HS-27A (cell line): ENCODE measurements around the gene OOSP1.
"Not testable (repeated sequence)": the region's sequence is repeated elsewhere in the genome, so short reads cannot be mapped to it uniquely, and the experiment has no call there.

Experiments
- DNase-seq: peaks from one replicate; pipeline ENCODE4 v3.0.0-alpha.2; 2012; ENCODE audit warnings: low read depth, missing footprints

OOSP1 gene, protein sequence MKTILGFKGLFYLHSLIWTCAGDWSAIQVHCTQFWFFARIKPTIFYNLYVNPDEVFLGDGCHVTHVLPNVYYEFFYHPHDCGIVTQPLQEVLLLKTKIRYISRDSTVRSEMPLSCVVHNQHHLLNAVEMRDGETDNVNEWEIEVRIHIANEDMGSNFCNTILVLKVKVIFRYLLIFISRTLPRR

DNA sequence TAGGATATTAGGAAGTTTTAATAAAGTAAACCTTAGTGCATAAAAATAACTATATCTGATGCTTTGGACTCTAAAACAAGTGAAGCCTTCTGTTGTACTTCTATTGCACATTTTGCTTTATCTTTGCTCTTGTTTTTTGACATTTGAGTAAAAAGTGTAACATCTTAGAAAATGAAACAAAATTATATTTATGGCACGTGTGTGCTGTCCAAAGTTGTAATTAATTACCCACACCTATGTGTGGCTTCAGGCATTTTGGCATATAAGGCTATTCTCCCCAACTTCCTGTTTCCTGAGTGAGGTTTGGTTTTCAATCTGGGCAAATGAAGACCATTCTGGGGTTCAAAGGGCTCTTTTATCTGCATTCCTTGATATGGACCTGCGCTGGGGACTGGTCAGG, at the start of gene OOSP1:
OOSP1 (plus strand) TSS at position 301 of the 400 bp plus-strand sequence; CDS start at position 324, 23 bp downstream.
- no peak for DNase-seq

DNA sequence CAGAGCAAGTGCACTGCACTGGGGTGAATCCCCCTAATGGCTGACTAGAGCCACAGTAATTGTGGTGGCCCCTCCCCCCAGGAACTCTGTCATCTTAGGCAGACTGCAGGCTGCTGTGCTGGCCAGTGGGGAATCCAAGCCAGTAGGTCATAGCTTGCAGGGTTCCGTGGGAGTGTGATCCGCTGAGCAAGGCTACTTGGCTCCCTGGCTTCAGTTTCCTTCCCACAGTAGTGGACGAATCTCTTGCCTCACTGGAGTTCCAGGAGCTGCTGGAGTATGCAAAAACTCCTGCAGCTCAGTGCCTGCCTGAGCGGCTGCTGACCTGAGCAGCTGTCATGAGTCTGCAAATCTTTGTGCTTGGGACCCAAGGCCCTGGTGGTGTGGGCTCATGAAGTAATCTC, 46.5 kb upstream of the OOSP1 start:
- DNase-seq = no peak

DNA sequence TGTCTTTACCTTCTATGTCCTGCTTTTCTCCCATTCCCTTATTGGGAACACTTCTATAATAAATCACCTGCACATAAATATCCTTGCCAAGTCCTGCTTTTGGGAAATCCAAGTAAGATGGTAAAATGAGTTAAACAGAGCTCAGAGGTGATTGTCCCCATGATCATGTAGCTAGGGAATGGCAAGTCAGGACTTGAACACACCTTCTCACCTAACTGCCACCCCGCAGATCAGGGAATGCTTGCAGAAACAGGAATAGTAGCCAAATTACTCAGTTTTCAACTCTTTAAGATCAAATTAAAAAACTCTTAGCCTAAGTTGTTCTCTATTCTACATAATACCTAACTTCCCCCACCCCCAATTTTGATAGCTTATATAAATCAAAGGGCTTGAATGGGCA, 43.6 kb upstream of the OOSP1 start:
- no peak for DNase-seq

DNA sequence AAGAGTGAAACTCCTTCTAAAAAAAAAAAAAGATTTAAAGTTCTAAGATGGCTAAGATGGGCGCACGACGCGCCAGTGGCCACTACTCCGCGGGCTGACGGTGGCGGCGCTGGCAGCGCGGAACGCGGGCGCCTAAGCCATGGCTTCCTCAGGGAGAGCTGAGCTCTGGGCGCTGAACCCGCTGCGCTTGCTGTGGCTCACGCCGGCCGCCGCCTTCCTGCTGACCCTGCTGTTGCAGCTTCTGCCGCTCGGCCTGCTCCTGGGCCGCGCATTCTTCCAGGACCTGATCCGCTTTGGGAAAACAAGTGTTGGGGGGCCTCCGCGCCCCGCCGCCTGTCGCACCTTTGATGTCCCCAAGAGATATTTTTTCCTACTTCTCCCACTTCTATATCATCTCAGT, 40.2 kb upstream of the OOSP1 start:
- DNase-seq = no peak

DNA sequence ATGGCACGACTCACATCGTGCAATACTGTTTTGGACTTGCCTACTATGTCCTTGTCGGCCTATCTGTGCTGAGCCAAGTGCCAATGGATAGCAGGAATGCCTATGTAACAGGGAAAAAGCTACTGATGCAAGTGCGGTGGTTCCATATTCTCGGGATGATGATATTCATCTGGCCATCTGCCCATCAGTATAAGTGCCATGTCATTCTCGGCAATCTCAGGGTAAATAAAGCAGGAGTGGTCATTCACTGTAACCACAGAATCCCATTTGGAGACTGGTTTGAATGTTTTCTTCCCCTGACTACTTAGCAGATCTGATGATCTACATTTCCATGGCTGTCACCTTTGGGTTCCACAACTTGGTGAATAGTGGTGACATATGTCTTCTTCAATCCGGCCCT, 39.6 kb upstream of the OOSP1 start:
- no peak for DNase-seq

DNA sequence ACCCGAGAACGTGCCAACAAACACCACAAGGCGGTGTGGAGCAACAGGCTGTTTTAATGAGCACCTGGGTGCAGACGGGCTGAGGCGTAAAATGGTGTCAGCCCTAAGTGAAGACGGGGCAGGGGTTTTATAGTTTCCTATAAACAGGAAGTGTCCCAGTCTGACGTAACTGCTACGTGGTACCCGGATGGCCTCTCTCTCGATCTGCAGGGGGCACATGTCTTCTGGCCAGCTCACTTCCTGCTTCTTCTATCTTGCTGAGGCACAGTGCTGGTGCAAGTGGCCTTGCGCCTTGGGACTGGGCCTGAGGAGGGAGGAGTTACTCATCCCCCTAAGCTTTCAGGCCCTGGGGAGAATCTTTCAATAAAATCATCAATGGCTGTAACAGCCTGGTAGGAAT, 38.7 kb upstream of the OOSP1 start:
- no peak for DNase-seq

DNA sequence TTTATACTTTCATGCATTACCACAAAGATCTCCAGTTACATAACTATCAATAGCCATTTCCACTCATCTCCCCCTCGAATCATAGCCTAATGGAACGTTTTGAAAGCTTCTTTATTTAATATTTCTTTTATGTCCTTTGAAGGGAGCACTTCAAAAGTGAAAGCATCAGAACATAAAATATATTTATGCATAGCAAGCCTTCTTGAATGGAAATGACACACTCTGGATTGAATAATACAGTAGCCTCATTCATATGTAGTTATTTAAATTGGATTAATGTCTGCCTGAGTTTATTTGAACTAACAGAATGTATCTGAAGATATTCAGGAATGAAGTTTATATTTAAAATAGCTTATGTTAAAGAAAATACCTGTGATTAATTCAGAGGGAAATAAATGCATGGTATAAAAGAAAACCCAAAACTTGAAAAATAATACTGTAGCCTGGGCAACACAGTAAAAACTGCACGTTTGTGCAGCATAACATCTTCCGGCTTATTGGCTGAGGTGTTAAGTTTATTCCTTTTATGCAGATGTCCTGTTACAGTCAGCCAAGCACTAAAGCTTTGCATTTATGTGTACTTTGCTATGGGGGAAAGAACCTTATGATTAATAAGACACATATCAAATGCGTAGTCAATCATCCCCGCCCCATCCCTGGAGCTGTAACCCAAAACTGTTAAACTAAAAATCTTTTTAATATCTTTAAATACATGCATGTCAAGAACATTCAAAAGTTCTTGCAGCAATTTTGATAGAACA, 37.7 kb upstream of the OOSP1 start:
- DNase-seq = no peak

DNA sequence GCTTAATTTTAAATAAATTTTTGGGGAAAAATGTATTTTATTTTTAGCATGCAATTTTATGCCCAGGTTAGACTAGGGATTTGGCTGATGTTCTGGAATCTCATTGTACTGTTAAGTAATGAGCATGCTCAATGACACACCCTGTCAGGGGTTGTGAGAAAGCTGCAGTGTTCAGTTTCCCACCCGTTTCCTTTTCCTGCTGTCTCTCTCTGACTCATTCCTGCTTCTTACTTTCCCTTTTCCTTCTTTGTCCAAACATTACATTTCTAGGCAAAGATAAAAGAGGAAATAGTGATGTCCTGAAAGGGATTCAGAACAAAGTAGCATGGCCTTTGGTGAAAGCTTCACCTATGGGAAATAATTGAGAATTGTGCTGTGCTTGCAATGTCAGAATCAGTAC, 36.9 kb upstream of the OOSP1 start:
- DNase-seq = no peak

DNA sequence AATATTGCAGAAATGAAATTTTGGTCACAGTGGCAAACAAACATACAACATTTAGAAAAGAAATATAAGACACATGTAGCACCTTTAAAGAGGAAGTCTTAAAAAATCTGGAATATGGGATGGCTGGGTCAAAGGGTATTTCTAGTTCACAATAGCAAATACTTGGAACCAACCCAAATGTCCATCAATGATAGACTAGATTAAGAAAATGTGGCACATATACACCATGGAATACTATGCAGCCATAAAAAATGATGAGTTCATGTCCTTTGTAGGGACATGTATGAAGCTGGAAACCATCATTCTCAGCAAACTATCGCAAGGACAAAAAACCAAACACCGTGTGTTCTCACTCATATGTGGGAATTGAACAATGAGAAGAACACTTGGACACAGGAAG, 34.7 kb upstream of the OOSP1 start:
- not testable (repeated sequence) for DNase-seq

DNA sequence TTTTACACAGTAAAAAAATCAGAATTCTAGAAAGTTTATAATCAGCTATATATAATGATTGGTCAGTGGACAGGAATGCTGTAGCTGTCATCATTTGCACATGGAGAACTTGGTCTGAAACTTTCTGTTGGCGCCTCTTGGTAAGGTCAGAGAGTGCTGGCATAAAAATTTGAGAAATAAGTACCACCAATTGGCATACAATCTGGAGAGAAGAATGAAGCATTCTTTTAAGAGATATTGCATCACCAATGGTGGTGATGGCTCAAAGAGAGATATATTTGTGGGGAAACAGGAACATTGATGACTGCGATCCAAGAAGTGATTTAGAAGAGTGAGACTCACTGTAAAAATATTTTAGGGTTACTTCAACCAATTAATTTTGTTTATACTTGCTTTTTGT, 19.8 kb upstream of the OOSP1 start:
- peak; percentile 41 for DNase-seq

DNA sequence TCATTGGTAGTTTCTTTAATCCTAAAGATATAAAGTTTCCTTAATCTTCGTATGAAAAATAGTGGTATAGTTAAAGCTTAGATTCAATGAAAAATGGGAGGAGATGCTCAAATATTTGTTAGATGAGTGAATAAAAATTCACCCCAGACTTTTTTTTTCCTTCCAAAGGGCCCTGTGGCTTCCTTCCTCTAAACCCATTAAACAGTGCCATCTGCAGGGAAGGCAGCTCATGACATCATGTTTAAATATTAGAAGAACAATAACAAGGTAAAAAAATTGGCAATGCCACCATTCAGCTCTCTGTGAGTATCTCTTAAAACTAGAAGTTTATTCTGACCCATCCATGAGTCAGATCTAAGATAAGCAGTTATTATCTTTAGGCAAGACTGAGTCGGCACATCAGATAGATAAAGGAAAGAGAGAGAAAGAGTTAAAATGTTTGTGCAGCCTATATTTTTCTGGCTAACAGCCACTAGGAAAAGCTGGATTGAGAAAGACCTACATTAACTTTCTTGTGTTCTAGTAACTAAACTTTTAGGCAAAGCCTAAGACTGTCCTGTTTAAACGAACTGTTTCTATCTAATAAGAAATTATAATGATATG, 19.1 kb upstream of the OOSP1 start:
- DNase-seq = peak; percentile 54

DNA sequence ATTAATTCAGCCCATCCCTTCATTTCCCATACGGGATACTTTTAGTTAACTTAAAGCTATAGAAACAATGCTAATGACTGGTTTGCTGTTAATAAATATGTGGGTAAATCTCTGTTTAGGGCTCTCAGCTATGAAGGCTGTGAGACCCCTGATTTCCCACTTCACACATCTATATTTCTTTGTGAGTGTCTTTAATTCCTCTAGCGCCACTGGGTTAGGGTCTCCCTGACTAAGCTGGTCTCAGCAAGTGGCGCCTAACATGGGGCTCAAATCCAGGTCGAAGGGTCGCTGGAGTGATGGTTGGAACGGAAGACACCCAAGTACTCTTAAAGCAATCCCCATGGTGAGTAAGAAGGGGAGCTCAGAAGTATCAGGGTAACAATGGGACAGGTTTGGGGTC, 14.4 kb upstream of the OOSP1 start:
- no peak for DNase-seq

DNA sequence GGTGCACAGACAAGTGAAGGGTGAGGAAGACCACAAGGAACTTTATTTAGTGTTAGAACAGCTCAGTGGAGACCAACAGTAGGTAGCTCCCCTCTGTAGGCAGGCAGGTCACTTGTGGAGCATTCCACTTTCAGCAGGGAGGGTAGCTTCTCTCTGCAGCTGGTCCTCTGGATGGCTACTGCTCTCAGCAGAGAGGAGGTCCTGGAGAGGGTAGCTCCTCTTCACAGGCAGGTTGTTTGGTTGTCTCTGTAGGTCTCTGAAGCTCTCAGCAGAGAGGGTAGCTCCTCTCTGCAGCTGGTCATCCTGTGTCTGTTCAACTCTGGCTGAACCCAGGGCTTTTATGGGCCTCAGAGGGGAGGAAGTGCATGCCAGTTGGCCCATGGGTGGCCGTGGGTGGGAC, 6.5 kb upstream of the OOSP1 start:
- DNase-seq = no peak

DNA sequence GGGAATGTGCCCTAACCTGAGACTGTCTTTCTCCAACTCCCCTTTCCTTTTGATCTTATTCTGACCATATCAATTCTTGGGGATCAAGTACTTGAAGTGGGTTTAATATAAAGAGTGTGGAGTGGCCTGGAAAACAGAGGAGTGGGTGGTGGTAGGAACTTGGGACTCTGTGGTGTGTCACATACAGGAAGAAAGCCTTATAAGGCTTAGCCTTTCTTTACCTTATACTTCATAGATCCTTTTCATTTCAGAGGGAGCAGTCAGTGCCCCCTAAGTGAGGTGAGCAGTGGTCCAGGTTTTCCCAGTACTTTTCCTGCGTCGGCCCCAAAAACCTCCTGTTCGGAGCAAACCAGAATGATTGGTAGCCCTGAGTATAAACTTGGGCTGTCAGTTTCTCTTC, 486 bp downstream of the OOSP1 start:
- no peak for DNase-seq

DNA sequence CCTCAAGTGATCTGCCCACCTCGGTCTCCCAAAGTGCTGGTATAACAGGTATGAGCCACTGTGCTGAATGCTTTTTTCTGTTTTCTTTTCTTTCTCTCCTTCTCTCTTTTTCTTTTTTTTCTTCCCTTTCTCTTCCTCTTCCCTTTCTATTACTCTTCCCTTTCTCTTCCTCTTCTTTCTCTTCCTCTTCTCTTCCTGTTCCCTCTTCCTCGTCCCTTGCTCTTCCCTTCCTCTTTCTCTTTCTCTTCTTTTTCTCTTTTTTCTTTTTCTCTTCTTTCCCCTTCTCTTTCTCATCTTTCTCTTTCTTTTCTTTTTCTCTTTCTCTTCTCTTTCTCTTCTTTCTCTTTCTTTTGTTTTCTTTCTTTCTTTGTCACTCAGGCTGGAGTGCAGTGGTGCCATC, 1.2 kb downstream of the OOSP1 start:
- DNase-seq = no peak

DNA sequence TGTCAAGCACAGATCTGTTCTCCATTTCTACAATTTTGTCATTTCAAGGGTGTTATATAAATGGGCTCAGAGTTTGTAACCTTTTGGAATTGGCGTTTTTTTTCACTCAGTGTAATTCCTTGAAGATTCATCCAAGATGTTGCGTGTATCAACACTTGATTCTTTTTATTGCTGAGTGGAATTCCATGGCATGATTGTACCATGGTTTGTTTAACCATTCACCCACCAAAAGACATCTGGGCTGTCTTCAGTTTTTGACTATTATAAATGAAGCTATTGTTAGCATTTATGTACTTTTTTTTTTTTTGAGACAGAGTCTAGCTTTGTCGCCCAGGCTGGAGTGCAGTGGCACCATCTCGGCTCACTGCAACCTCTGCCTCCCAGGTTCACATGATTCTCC, 2.9 kb downstream of the OOSP1 start:
- DNase-seq = no peak

DNA sequence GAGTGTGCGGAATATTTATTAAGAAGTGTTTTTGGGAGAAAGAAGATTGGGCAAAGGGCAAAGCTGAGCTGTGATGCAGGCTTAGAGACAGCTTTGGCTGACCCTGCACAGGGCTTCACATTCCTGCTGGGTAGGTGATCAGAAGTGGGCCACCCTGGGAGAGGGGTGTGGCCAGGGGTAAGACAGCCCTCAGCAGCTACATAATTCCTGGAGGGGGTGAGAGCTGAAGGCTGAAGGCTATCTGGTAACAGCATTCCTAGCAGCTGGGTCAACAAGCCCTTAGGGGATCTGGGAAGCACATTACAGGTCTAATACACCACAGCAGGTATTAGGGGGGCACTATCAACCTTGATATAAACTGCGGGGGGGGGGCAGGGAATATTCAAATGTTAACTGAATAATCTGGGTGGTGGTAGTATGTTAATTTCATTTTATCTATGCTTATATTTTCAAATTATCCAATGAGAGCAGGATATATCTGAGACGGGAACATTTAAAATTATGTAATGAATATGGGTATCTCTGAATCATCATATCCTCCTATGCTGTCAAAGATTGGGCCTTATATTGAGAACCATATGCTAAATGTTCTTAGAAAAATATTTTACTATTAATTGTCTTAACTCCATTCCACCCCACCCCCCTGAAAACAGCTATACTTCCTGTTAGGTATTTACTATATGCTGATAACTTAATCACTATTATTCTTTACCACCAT, 5.9 kb downstream of the OOSP1 start:
- no peak for DNase-seq

DNA sequence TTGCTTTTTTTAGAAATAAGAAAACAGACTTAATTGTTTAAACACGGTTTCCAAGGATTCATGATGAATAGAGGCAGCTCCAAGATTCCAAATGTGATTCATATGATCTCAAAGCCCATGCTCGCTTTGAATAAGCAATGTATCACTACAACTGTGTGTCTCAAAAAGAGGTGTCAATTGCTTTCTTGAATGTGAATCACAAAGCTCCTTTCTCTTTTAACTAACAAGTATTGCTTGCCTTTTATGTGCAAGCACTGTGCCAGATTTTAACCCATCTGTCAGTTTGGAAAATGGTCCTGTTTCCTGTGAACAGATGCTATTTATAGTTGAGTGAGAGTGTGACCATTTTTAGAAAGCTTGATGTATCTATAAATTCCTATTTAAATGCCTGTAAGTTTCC, 6.5 kb downstream of the OOSP1 start:
- no peak for DNase-seq

DNA sequence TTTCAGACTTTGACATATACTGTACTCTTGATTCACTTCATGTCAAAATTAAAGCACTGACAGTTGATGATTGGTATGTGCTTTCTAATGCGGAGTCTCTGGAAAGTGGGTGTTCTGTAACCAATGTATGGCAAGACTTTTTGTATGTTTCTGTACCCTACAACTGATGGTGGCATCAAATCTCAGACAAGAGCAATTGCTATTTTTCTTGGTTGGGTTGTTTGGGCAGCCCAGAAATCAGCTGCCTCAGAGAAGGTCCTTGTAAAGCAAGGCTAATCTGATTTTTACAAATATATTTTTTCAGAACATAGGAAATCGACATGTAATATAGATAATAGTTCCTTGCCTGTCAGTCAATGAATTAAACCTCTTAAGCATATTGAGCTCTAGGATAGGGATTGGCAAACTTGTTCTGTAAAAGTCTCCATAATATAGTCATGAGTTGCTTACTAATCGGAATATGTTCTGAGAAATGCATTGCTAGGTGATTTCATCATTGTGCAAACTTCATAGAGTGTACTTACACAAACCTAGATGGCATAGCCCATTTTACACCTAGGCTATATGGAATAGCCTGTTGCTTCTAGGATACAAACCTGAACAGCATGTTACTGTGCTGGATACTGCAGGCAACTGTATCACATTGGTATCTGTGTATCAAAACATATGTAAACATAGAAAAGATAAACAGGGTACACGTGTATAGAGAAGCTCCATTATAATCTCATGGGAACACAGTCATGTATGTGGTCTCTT, 15.4 kb downstream of the OOSP1 start:
- no peak for DNase-seq

DNA sequence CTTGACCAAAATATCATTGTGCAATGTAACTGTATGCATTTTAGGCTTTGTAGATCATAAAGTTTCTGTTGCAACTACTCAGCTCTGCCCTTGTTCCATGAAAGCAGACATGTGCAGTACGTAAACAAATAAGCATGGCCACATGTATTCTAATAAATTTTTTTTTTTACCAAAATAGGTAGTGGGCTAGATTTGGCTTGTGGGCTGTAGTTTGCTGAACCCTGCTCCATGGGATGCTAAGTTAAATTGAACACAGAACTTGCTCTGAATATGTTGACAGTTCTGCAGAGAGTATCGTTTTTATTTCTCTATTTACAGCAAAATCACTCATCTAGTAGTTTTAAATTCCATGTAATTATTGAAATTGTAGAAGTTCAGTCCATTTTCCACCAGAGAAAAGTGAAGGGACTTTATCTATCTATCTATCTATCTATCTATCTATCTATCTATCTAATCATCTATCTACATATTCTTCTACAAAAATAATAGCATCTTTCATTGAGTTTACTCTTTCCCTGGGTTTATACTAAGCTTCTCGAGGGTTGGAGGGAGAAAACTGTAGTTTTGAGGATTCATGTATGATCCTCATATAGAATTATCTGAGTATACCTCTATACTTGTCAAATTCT, 16.1 kb downstream of the OOSP1 start:
- DNase-seq = no peak

DNA sequence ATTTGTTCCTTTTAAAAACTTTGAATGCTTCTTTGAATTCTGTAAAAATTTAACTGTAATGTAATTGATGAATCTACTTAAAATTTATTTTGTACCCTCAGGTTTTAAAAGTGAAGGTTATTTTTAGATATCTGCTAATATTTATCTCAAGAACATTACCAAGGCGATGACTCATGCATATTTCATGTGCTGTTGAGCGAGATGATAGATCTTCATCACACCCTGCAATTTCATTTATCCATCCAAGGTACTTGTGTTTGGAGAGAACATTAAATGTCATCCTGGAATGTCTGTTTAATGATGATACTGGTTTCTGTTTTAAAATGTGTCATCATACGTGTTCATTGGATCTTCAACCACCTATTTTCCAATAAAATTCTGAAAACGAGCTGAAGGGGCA, 18.9 kb downstream of the OOSP1 start:
- no peak for DNase-seq
